Gastrocnemius medialis (tissue), 4 donors: ENCODE data around the gene PPP1R7. TPM values are rescaled to one million over a fixed set of nuclear protein-coding genes. Genes with fewer than 3 reads are reported as not detected.

Source experiments
- ATAC-seq, 2 donors: fragments of 150-250 bp; one replicate each; pipeline ENCODE4 v1.9.1; 2016
- DNase-seq, 2 donors: peaks; one replicate each; pipeline ENCODE4 v3.0.0-alpha.2; 2019
- H3K27ac ChIP-seq, 4 donors: fragments of 200-600 bp; sonication (generic); 1 replicate in 1 of 4; 2 replicates in 3 of 4; pipeline ENCODE4 v1.5.1; 2016 to 2018; ENCODE audit warnings: mild to moderate bottlenecking in 2 of 4, moderate library complexity in 1 of 4
- H3K27me3 ChIP-seq, 3 donors: fragments of 200-600 bp; sonication (generic) in 2 of 3; 1 replicate in 1 of 3; 2 replicates in 2 of 3; pipeline versions ENCODE4 v1.5.1 to v1.6.0; 2016 to 2019; ENCODE audit warnings: mild to moderate bottlenecking in 1 of 3, moderate library complexity in 1 of 3
- H3K36me3 ChIP-seq, 2 donors: fragments of 200-600 bp; sonication (generic) in 1 of 2; one replicate each; pipeline ENCODE4 v1.5.1; 2017 to 2018
- H3K4me1 ChIP-seq, 2 donors: fragments of 200-600 bp; sonication (generic) in 1 of 2; one replicate each; pipeline ENCODE4 v1.5.1; 2016 to 2017; ENCODE audit warnings: mild to moderate bottlenecking in 2 of 2
- H3K4me3 ChIP-seq, 4 donors: fragments of 200-600 bp; sonication (generic) in 3 of 4; 1 replicate in 1 of 4; 2 replicates in 3 of 4; pipeline ENCODE4 v1.5.1; 2016 to 2019; ENCODE audit warnings: mild to moderate bottlenecking in 2 of 4
- H3K9me3 ChIP-seq, 3 donors: fragments of 200-600 bp; sonication (generic) in 2 of 3; 1 replicate in 1 of 3; 2 replicates in 2 of 3; pipeline ENCODE4 v1.5.1; 2016 to 2019
- CTCF ChIP-seq, 5 experiments: fragments of 450-650 bp in 3 of 5; fragments of 200-600 bp in 2 of 5; sonication (generic) in 2 of 5; IDR thresholded peaks in 4 of 5; conservative IDR thresholded peaks in 1 of 5; 1 replicate in 4 of 5; 2 replicates in 1 of 5; pipeline ENCODE4 v1.5.1; 2016 to 2019; ENCODE audit warnings: antibody characterized with exemption in 5 of 5, mild to moderate bottlenecking in 3 of 5, moderate library complexity in 3 of 5
- POLR2A ChIP-seq, 2 donors: fragments of 450-650 bp; IDR thresholded peaks; one replicate each; pipeline ENCODE4 v1.6.1; 2017; ENCODE audit warnings: antibody characterized with exemption in 2 of 2, mild to moderate bottlenecking in 2 of 2, moderate library complexity in 2 of 2
- in situ Hi-C, 4 donors: fragments of 200-750 bp; cut with MboI; loops; one replicate each; pipeline versions ENCODE4 v1.15.0 to v1.8.0; 2017; ENCODE audit warnings: low sequenced_read_pairs in 4 of 4
- intact Hi-C: fragments of 100-400 bp; cut with DNase I; formaldehyde crosslinking; loops from one replicate; pipeline ENCODE4 v1.15.1; 2023; ENCODE audit warnings: low total_unique reads
- total RNA-seq, 4 donors: library from RNA; depleted of rRNA; stranded (reverse); fragments of >200 nt; gene quantifications; one replicate each; pipeline versions ENCODE4 v1.1.0 to v1.2.3, GENCODE V29; 2016

The PPP1R7 gene
- total RNA-seq, 4 donors from 2014 or later, result 58.6 to 87.8 (median 67.2) TPM

GRCh38 chr2:241157841-241158545 is 7.7 kb downstream of the PPP1R7 start:
- Histone ChIP-seq H3K36me3 (peaks cover 0 to 34% of the 10 kb centered on the region in 2 donors), H3K9me3 (no peaks in the 10 kb centered on the region), H3K27me3 (no peaks in the 10 kb centered on the region), H3K4me1 (peaks cover 15 to 17% of the 10 kb centered on the region in 2 donors), H3K4me3 (no peak overlapping the region), H3K27ac (no peak overlapping the region)
- no peak for ATAC-seq
- intact Hi-C loops, result loop anchor here (2.0 kb wide), 1 partner anchor 159 kb away; the partner anchor contains the start of gene SNED1
- in situ Hi-C loops, result no loop called here
- no peak for DNase-seq
- TF ChIP-seq POLR2A (IDR thresholded peaks at IDR 0.05), result no peak
- TF ChIP-seq CTCF (IDR thresholded peaks at IDR 0.05 in 4 of 5, conservative IDR thresholded peaks at IDR 0.05 in 1 of 5), result no peak

GRCh38 chr2:241158546-241158900 is 8.3 kb downstream of the PPP1R7 start:
- no peak overlapping the region for H3K27ac ChIP-seq
- peaks cover 20 to 21% of the 10 kb centered on the region in 2 donors for H3K4me1 ChIP-seq
- ATAC-seq (no peak), DNase-seq (no peak)
- intact Hi-C loops (no loop called here), in situ Hi-C loops (no loop called here)
- no peaks in the 10 kb centered on the region for H3K9me3 ChIP-seq
- H3K27me3 ChIP-seq, result no peaks in the 10 kb centered on the region
- H3K36me3 ChIP-seq, result peaks cover 0 to 35% of the 10 kb centered on the region in 2 donors
- TF ChIP-seq POLR2A (IDR thresholded peaks at IDR 0.05), result no peak
- TF ChIP-seq CTCF (IDR thresholded peaks at IDR 0.05 in 4 of 5, conservative IDR thresholded peaks at IDR 0.05 in 1 of 5), result no peak
- H3K4me3 ChIP-seq, result no peak overlapping the region

- in situ Hi-C loops (no loop called here), intact Hi-C loops (no loop called here)
- H3K9me3 ChIP-seq, result no peaks in the 10 kb centered on the region
- no peak overlapping the region for H3K4me3 ChIP-seq
- DNase-seq (no peak), ATAC-seq (no peak)
- H3K27ac ChIP-seq, result no peak overlapping the region
- H3K4me1 ChIP-seq, result peaks cover 21 to 22% of the 10 kb centered on the region in 2 donors
- peaks cover 0 to 39% of the 10 kb centered on the region in 2 donors for H3K36me3 ChIP-seq
- H3K27me3 ChIP-seq, result no peaks in the 10 kb centered on the region
- TF ChIP-seq CTCF (IDR thresholded peaks at IDR 0.05 in 4 of 5, conservative IDR thresholded peaks at IDR 0.05 in 1 of 5), result no peak
- TF ChIP-seq POLR2A (IDR thresholded peaks at IDR 0.05), result no peak
Observed at GRCh38 chr2:241159116-241159515, 8.8 kb downstream of the PPP1R7 start.

GRCh38 chr2:241160318-241160717 is 10.1 kb downstream of the PPP1R7 start:
- Histone ChIP-seq H3K9me3 (no peaks in the 10 kb centered on the region), H3K27me3 (no peaks in the 10 kb centered on the region), H3K27ac (peak overlapping the region; percentile 82 to 92 (median 91)), H3K4me3 (no peak overlapping the region), H3K36me3 (peaks cover 0 to 42% of the 10 kb centered on the region in 2 donors), H3K4me1 (peaks cover 21 to 22% of the 10 kb centered on the region in 2 donors)
- ATAC-seq (no peak), DNase-seq (no peak)
- TF ChIP-seq CTCF (IDR thresholded peaks at IDR 0.05 in 4 of 5, conservative IDR thresholded peaks at IDR 0.05 in 1 of 5), result no peak
- no peak for TF ChIP-seq POLR2A (IDR thresholded peaks at IDR 0.05)
- in situ Hi-C loops, result no loop called here
- intact Hi-C loops, result loop anchor here (1.0 to 5.0 kb wide), 5 partner anchors 10 to 347 kb away; partner anchors contain the start of genes FARP2, HDLBP, PPP1R7 and SEPTIN2
